Measurements from ENCODE around the gene GPN1.

DNA sequence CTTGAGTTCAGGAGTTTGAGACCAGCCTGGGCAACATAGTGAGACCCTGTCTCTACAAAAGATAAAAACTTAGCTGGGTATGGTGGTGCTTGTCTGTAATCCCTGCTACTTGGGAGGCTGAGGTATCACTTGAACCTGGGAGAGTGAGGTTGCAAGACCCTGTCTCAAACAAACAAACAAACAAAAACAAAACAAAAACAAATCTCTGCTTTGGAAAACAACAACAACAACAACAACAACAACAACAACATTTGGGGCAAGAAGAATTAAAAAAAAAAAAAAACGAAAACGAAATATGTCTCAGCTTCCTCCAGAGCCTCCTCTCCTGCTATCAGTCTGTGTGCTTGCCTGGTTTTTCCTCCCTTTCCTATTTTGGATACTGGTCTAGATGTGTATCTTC is 51.7 kb downstream of the GPN1 start:
- TF ChIP-seq POLR2A (IDR thresholded peaks at IDR 0.05) (no peak), POLR2AphosphoS5 (IDR thresholded peaks at IDR 0.05) (no peak)
- TF ChIP-seq, protein P1, sequence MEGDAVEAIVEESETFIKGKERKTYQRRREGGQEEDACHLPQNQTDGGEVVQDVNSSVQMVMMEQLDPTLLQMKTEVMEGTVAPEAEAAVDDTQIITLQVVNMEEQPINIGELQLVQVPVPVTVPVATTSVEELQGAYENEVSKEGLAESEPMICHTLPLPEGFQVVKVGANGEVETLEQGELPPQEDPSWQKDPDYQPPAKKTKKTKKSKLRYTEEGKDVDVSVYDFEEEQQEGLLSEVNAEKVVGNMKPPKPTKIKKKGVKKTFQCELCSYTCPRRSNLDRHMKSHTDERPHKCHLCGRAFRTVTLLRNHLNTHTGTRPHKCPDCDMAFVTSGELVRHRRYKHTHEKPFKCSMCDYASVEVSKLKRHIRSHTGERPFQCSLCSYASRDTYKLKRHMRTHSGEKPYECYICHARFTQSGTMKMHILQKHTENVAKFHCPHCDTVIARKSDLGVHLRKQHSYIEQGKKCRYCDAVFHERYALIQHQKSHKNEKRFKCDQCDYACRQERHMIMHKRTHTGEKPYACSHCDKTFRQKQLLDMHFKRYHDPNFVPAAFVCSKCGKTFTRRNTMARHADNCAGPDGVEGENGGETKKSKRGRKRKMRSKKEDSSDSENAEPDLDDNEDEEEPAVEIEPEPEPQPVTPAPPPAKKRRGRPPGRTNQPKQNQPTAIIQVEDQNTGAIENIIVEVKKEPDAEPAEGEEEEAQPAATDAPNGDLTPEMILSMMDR (IDR thresholded peaks at IDR 0.05) = no peak
